Peyer's patch (tissue), 4 donors: ENCODE data around the gene LSMEM2.

Experiments
- CTCF ChIP-seq, 6 experiments: fragments of 450-650 bp in 4 of 6; fragments of 200-600 bp in 2 of 6; sonication (generic) in 1 of 6; IDR thresholded peaks; one replicate each; pipeline ENCODE4 v1.5.1; 2017 to 2019; ENCODE audit warnings: antibody characterized with exemption in 6 of 6, mild to moderate bottlenecking in 3 of 6, moderate library complexity in 1 of 6
- POLR2A ChIP-seq, 2 donors: fragments of 450-650 bp; IDR thresholded peaks; one replicate each; pipeline ENCODE4 v1.5.1; 2017; ENCODE audit warnings: antibody characterized with exemption in 2 of 2, mild to moderate bottlenecking in 2 of 2, moderate library complexity in 2 of 2

- TF ChIP-seq CTCF (IDR thresholded peaks at IDR 0.05) (no peak), POLR2A (IDR thresholded peaks at IDR 0.05) (no peak)
These were observed 32.4 kb upstream of the LSMEM2 start for GRCh38 chr3:50246517-50246954.
